Measurements from ENCODE around the gene ARHGAP6.

The ARHGAP6 gene

GRCh38 chrX:11421805-11422524, 243.8 kb downstream of the ARHGAP6 start:
- DNase-seq = no peak

- DNase-seq = no peak
Measured at GRCh38 chrX:11420851-11421250, 244.9 kb downstream of the ARHGAP6 start.

- DNase-seq = no peak
Measured at GRCh38 chrX:11419102-11419501, 246.6 kb downstream of the ARHGAP6 start.

GRCh38 chrX:11416600-11416999, 249.1 kb downstream of the ARHGAP6 start:
- no peak for DNase-seq

- DNase-seq = no peak
Measured at GRCh38 chrX:11414091-11414490, 251.6 kb downstream of the ARHGAP6 start.

GRCh38 chrX:11412715-11413623, 252.8 kb downstream of the ARHGAP6 start:
- DNase-seq = no peak

GRCh38 chrX:11409957-11410356, 255.8 kb downstream of the ARHGAP6 start:
- no peak for DNase-seq

GRCh38 chrX:11408783-11409182, 256.9 kb downstream of the ARHGAP6 start:
- no peak for DNase-seq

- DNase-seq = no peak
Measured at GRCh38 chrX:11408109-11408405, 257.7 kb downstream of the ARHGAP6 start.

GRCh38 chrX:11407331-11408108, 258.2 kb downstream of the ARHGAP6 start:
- DNase-seq = no peak

- DNase-seq = no peak
Measured at GRCh38 chrX:11406109-11406765, 259.5 kb downstream of the ARHGAP6 start.

- DNase-seq = no peak
Measured at GRCh38 chrX:11403631-11404030, 262.1 kb downstream of the ARHGAP6 start.

- no peak for DNase-seq
Measured at GRCh38 chrX:11401966-11402365, 263.8 kb downstream of the ARHGAP6 start.

- no peak for DNase-seq
Measured at GRCh38 chrX:11399489-11400094, 266.1 kb downstream of the ARHGAP6 start.

GRCh38 chrX:11398785-11399184, 266.9 kb downstream of the ARHGAP6 start:
- DNase-seq = no peak

GRCh38 chrX:11398139-11398538, 267.6 kb downstream of the ARHGAP6 start:
- DNase-seq = no peak

- no peak for DNase-seq
Measured at GRCh38 chrX:11397680-11398079, 268.0 kb downstream of the ARHGAP6 start.

GRCh38 chrX:11395859-11396258, 269.9 kb downstream of the ARHGAP6 start:
- no peak for DNase-seq

- no peak for DNase-seq
Measured at GRCh38 chrX:11393949-11394654, 271.6 kb downstream of the ARHGAP6 start.

- no peak for DNase-seq
Measured at GRCh38 chrX:11386812-11387211, 278.9 kb downstream of the ARHGAP6 start.

- DNase-seq = no peak
Measured at GRCh38 chrX:11386001-11386523, 279.7 kb downstream of the ARHGAP6 start.

GRCh38 chrX:11382930-11383329, 282.8 kb downstream of the ARHGAP6 start:
- no peak for DNase-seq

Data from activated CD8-positive, alpha-beta memory T cell treated with anti-CD3 and anti-CD28 coated beads for 24 hours (primary cell).